ENCODE data around the gene MS4A14. TPM values are rescaled to one million over a fixed set of nuclear protein-coding genes. Genes with fewer than 3 reads are reported as not detected.

The MS4A14 gene
- polyA plus RNA-seq, 1 donor from 2014 or later, result not detected

Other genes starting within 250 kb of the MS4A14 start
- 9.8 TPM for gene MS4A6A, start 213.4 kb upstream of the MS4A14 start, polyA plus RNA-seq (ENCODE audit: insufficient read depth, low read depth, low replicate concordance)
- not detected for gene MS4A4E, start 153.3 kb upstream of the MS4A14 start, polyA plus RNA-seq (ENCODE audit: insufficient read depth, low read depth, low replicate concordance)
- gene MS4A4A, start 115.8 kb upstream of the MS4A14 start, polyA plus RNA-seq (ENCODE audit: insufficient read depth, low read depth, low replicate concordance), result 3.5 TPM
- not detected for gene MS4A6E, start 69.2 kb upstream of the MS4A14 start, polyA plus RNA-seq (ENCODE audit: insufficient read depth, low read depth, low replicate concordance)
- 4.8 TPM for gene MS4A7, start 17.9 kb upstream of the MS4A14 start, polyA plus RNA-seq (ENCODE audit: insufficient read depth, low read depth, low replicate concordance)
- not detected for gene MS4A5, start 33.1 kb downstream of the MS4A14 start, polyA plus RNA-seq (ENCODE audit: insufficient read depth, low read depth, low replicate concordance)
- not detected for gene MS4A1, start 59.4 kb downstream of the MS4A14 start, polyA plus RNA-seq (ENCODE audit: insufficient read depth, low read depth, low replicate concordance)
- gene MS4A12, start 96.3 kb downstream of the MS4A14 start, polyA plus RNA-seq (ENCODE audit: insufficient read depth, low read depth, low replicate concordance), result not detected
- gene MS4A13, start 118.9 kb downstream of the MS4A14 start, polyA plus RNA-seq (ENCODE audit: insufficient read depth, low read depth, low replicate concordance), result not detected

Data from brain (organoid and tissue), 1 donor.